ENCODE results near the gene KLHL2.
"Not testable (repeated sequence)": the region's sequence is repeated elsewhere in the genome, so short reads cannot be mapped to it uniquely, and the experiment has no call there.

DNA sequence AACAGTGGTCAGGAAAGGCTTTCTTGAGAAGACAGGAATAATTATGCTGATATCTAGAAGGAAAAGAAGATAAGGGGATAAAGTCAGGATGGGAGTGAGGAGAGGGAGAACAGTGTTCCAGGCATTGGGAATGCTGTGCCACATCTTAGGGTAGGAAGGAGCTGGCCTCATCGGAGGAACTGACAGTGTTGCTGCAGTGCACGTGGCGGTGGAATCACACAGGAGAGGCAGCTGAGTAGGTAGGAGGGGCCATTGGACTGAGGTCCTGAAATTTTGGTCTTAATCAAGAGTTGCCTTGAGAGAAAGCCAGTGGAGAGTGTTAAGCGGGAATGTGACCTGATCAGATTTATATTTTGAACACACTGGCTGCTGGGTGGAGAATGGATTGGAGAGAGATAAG, 13.9 kb downstream of the KLHL2 start:
- TF ChIP-seq, protein P1, sequence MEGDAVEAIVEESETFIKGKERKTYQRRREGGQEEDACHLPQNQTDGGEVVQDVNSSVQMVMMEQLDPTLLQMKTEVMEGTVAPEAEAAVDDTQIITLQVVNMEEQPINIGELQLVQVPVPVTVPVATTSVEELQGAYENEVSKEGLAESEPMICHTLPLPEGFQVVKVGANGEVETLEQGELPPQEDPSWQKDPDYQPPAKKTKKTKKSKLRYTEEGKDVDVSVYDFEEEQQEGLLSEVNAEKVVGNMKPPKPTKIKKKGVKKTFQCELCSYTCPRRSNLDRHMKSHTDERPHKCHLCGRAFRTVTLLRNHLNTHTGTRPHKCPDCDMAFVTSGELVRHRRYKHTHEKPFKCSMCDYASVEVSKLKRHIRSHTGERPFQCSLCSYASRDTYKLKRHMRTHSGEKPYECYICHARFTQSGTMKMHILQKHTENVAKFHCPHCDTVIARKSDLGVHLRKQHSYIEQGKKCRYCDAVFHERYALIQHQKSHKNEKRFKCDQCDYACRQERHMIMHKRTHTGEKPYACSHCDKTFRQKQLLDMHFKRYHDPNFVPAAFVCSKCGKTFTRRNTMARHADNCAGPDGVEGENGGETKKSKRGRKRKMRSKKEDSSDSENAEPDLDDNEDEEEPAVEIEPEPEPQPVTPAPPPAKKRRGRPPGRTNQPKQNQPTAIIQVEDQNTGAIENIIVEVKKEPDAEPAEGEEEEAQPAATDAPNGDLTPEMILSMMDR (IDR thresholded peaks at IDR 0.05; ENCODE audit: insufficient read depth, low read length) = not testable (repeated sequence)
- not testable (repeated sequence) for TF ChIP-seq POLR2AphosphoS5 (IDR thresholded peaks at IDR 0.05; ENCODE audit: low read depth)

Measured in HL-60 (cell line).